HCT116 (cell line): ENCODE data around the gene MLLT3.

ENCODE experiments used
- CTCF ChIP-seq, 3 experiments: fragments of 200-600 bp in 1 of 3; sonication (generic) in 1 of 3; IDR thresholded peaks in 2 of 3; conservative IDR thresholded peaks in 1 of 3; 2 replicates each; pipeline ENCODE4 v1.5.1; 2012 to 2017; ENCODE audit warnings: low read depth in 2 of 3, low read length in 2 of 3, antibody characterized with exemption in 1 of 3, borderline replicate concordance in 1 of 3, control low read depth in 1 of 3, mild to moderate bottlenecking in 1 of 3, mixed read lengths in 1 of 3, mixed run types in 1 of 3, moderate library complexity in 1 of 3; ENCODE audit not compliant: insufficient read depth in 1 of 3
- MAX ChIP-seq: IDR thresholded peaks from 2 replicates; pipeline ENCODE4 v1.6.1; 2012
- POLR2A ChIP-seq: IDR thresholded peaks from 2 replicates; pipeline ENCODE4 v1.7.0; 2011; ENCODE audit warnings: borderline replicate concordance; ENCODE audit not compliant: insufficient read depth, insufficient read length; ENCODE audit errors: extremely low read depth
- REST ChIP-seq: IDR thresholded peaks from 2 replicates; pipeline ENCODE4 v1.6.1; 2012; ENCODE audit warnings: low read depth
- ZNF274 ChIP-seq: fragments of 200-500 bp; sonication (Bioruptor generic); IDR thresholded peaks from 2 replicates; pipeline ENCODE4 v1.6.1; 2014; ENCODE audit warnings: mild to moderate bottlenecking, low read depth, low read length, inconsistent platforms

- TF ChIP-seq REST: no peak
- TF ChIP-seq MAX: no peak
- TF ChIP-seq POLR2A: no peak
- no peak for TF ChIP-seq CTCF (IDR thresholded peaks at IDR 0.05 in 2 of 3, conservative IDR thresholded peaks at IDR 0.05 in 1 of 3; ENCODE audit: borderline replicate concordance in 1 of 3, insufficient read depth in 1 of 3, low read depth in 2 of 3, low read length in 2 of 3)
- TF ChIP-seq ZNF274: no peak
Observed at GRCh38 chr9:20427359-20427758, 194.9 kb downstream of the MLLT3 start.
